AG09319 (cell line): Measurements from ENCODE around the gene FEM1C.

Source experiments
- DNase-seq: peaks from one replicate; pipeline ENCODE4 v3.0.0-alpha.2; 2010; ENCODE audit warnings: low read depth; ENCODE audit errors: extremely low read depth
- TF ChIP-seq, protein P1 (sequence below): IDR thresholded peaks from 2 replicates; pipeline ENCODE4 v1.5.1; 2011; ENCODE audit warnings: low read depth, mild to moderate bottlenecking, inconsistent platforms, low read length, moderate library complexity

Gene FEM1C

DNA sequence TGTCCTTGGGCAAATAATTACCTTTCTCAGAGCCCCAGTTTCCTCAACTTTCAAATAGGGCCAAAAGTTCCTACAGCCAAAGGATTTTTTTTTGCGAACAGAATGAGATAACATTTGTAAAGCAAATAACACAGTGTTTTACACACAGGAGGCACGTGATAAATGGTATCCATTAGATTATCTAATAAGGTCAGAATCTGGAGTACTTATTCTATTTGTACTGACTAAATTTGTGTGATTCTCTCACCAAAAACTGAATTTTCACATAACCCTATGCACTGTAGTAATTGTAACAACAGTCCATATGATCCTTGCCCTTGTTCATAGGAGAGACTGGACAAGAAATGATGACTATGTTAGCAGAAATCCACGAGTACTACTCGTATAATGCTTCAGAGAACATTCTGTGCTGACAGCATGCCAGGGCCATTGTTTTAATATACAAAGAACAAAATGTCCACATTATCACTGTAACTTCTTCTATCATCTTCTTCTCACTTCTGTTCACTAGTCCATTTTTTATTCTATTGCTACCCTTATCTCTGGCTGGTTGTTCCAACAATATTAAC lies 13.9 kb upstream of the FEM1C start:
- no peak for DNase-seq
- TF ChIP-seq, protein P1, sequence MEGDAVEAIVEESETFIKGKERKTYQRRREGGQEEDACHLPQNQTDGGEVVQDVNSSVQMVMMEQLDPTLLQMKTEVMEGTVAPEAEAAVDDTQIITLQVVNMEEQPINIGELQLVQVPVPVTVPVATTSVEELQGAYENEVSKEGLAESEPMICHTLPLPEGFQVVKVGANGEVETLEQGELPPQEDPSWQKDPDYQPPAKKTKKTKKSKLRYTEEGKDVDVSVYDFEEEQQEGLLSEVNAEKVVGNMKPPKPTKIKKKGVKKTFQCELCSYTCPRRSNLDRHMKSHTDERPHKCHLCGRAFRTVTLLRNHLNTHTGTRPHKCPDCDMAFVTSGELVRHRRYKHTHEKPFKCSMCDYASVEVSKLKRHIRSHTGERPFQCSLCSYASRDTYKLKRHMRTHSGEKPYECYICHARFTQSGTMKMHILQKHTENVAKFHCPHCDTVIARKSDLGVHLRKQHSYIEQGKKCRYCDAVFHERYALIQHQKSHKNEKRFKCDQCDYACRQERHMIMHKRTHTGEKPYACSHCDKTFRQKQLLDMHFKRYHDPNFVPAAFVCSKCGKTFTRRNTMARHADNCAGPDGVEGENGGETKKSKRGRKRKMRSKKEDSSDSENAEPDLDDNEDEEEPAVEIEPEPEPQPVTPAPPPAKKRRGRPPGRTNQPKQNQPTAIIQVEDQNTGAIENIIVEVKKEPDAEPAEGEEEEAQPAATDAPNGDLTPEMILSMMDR = no peak

DNA sequence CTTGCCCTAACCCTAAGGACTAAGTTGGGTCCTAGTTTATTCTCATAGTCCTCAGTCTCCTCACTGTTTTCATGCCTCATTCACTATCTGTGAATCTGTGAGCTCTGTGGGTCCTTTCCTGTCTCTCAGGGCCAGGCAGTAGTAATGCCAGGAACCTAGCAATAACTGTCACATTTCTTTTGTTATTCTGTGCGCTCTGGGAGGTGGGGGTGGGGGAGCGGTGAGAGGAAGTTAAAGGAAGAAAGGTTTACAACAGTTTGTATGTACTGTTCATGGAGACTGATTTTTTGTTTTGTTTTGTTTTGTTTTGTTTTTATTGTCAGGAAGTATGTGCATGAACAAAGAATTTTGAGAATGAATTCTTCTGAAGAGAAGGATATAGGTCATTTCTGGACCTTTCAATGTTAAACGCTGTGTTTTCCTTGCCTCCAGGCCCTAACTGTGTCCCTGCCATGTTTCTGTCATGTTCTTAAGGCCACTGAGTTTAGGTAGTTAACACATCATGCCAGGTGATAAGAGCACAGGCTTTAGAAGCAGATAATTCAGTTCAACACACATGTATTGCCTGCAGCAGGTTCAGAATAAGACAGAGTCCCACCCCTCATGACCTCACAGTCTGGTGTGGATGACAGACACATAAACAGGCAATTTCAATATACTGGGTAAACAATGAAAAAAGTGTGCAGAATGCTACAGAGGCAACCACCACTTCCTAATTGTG lies 13.3 kb upstream of the FEM1C start:
- no peak for DNase-seq
- TF ChIP-seq, protein P1 = no peak

- TF ChIP-seq, protein P1 = no peak
- DNase-seq = no peak
These were observed 11.7 kb upstream of the FEM1C start for GRCh38 chr5:115556276-115556675.

GRCh38 chr5:115555084-115555633 lies 10.6 kb upstream of the FEM1C start:
- TF ChIP-seq, protein P1 = no peak
- no peak for DNase-seq

DNA sequence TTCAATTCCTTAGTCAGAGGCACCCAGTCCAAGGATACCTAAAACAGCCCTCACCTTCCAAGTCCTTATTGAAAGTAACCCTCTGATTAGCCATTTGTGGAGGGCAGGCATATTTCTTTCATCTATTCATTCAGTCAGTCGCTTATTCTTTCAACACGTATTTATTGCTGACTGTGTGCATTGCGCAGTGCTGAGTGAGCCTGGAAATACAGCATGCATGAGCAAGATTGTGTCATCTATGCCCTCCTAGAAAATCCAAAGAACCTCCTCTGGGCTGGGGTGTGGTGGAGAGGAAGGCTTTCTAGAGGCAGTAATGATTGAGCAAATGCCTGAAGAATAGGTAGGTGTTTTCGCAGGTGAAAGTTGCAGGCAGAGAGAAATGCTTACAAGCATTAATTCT lies 8.5 kb upstream of the FEM1C start:
- TF ChIP-seq, protein P1 = no peak
- DNase-seq = no peak

DNA sequence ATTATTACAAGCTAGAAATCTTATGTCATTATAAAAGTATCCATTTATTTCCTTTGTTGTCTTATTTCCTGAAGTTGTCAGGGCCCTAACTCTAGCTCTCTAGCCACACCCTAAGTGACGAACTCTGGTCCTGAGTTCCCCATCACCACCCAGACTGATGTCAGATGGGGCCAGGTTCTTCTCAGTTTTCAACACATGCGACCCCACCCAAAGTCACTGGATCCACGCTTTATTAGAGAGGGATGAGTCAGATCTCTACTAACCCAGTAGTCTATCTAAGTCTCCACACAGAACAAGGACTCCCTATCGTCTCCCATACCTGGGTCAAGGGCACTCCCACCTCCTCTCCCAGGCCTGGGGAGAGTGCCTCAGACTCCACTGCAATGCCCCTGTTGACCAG lies 6.8 kb upstream of the FEM1C start:
- TF ChIP-seq, protein P1 = no peak
- no peak for DNase-seq

DNA sequence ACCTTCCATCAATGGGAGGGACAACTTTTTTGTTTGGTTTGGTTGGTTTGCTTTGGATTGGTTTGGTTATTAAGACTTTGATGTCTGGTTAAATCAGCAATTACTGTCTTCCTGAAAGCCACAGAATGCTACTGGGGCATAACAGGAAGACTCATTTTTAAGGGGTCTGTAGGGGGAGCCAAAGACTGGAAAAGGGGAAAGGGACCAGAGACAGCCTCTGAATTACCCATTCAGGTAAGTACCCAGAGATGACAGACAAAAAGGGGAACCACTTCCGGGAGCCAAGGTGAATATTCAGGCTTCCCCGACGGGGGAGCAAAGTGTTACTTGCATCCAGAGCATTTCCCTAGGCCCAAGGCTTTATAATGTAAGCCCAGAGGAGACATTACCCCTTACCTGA lies 4.6 kb upstream of the FEM1C start:
- no peak for DNase-seq

More for the DNA sequence above, 4.6 kb upstream of the FEM1C start:
- TF ChIP-seq, protein P1 = no peak
